GM23248 (cell line): ENCODE data around the gene SH3RF3.

Experiments
- EZH2 ChIP-seq: fragments of 200-600 bp; sonication (generic); IDR thresholded peaks from 2 replicates; pipeline ENCODE4 v1.6.1; 2018; ENCODE audit warnings: antibody characterized with exemption, mild to moderate bottlenecking; ENCODE audit not compliant: insufficient read depth, poor library complexity, severe bottlenecking
- EZH2phosphoT487 ChIP-seq: fragments of 200-600 bp; sonication (generic); IDR thresholded peaks from 2 replicates; pipeline ENCODE4 v1.6.1; 2018; ENCODE audit warnings: antibody characterized with exemption, moderate library complexity, mild to moderate bottlenecking, low read depth; ENCODE audit not compliant: insufficient read depth

DNA sequence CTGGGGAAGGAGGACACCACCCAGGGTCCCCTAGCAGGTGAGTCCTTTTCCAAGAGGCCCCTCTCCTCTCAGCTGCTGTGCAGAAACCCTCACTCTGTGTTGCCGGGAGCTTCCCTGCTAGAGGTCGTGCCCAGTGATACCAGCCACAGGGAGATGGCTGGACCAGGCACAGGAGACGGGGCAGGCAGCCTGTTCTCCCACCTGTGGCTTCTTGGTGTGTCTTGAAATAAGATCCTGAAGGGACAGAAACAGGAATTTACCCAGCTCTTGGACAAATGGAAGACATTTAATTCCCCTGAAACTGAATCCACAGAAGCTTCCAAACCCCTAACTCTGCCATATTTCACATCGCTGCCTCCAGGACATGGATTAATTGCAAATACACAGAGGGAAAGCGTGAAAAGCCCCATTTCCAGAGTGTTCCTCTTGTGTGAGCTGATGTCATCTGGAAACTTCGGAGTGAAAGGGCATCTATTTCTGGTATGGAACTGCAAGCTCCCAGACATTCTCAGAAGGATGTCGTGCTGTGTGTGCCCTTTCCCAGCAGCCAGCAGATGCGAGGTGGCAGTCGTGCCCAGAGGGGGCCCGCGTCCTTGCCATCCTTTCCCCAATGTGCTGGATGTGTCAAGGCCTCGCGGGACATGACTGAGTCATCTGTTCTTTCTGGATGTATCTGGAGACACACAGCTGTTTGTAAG, 307.0 kb downstream of the SH3RF3 start:
- TF ChIP-seq EZH2 (no peak), EZH2phosphoT487 (no peak)
